T-cell (primary cell): ENCODE data around the gene NT5C2. TPM values are rescaled to one million over a fixed set of nuclear protein-coding genes. Genes with fewer than 3 reads are reported as not detected.
A peak's percentile ranks its signal among the peaks of the same experiment; 100 is the strongest.

Experiments
- ATAC-seq, 4 experiments: fragments of 200-7000 bp in 3 of 4; fragments of 150-1000 bp in 1 of 4; cut with Tn5 transposase; replicated peaks in 1 of 4; 1 replicate in 3 of 4; 2 replicates in 1 of 4; pipeline ENCODE4 v1.10.0; 2021; ENCODE audit warnings: moderate library complexity in 3 of 4, mild to moderate bottlenecking in 2 of 4, moderate number of reproducible peaks in 1 of 4
- CTCF ChIA-PET, 2 donors: fragments of 300-600 bp; sonication (Branson Sonifier 250); formaldehyde crosslinking; loops; one replicate each; lab custom pipeline; 2022; ENCODE audit warnings: antibody characterized with exemption in 2 of 2; lab: Charles Lee
- POLR2A ChIA-PET, 2 donors: fragments of 300-600 bp; sonication (Branson Sonifier 250); formaldehyde crosslinking; loops; one replicate each; lab custom pipeline; 2022; ENCODE audit warnings: antibody characterized with exemption in 2 of 2; lab: Charles Lee
- DNase-seq, 35 experiments: peaks; one replicate each; pipeline versions ENCODE4 v3.0.0 to v3.0.0-alpha.2; 2013 to 2023
- H3K27ac ChIP-seq: one replicate; pipeline ENCODE4 v1.5.1; 2013; ENCODE audit warnings: low read length
- H3K27me3 ChIP-seq, 2 experiments: replicated peaks in 1 of 2; 1 replicate in 1 of 2; 2 replicates in 1 of 2; pipeline versions ENCODE4 v1.6.1 to v1.7.0; 2013; ENCODE audit warnings: low read length in 1 of 2, mixed read lengths in 1 of 2; ENCODE audit not compliant: control insufficient read depth in 2 of 2, insufficient read depth in 2 of 2; ENCODE audit errors: extremely low read depth in 1 of 2
- H3K36me3 ChIP-seq, 2 donors: 1 replicate in 1 of 2; 2 replicates in 1 of 2; pipeline versions ENCODE4 v1.6.1 to v1.7.0; 2013; ENCODE audit warnings: low read length in 1 of 2; ENCODE audit not compliant: control insufficient read depth in 2 of 2, insufficient read depth in 1 of 2; ENCODE audit errors: extremely low read depth in 1 of 2
- H3K4me1 ChIP-seq, 2 experiments: 1 replicate in 1 of 2; 2 replicates in 1 of 2; pipeline versions ENCODE4 v1.6.1 to v1.7.0; 2013; ENCODE audit warnings: low read length in 2 of 2, mixed read lengths in 1 of 2; ENCODE audit not compliant: insufficient read depth in 2 of 2, control insufficient read depth in 1 of 2; ENCODE audit errors: extremely low read depth in 1 of 2
- H3K4me3 ChIP-seq, 2 donors: 1 replicate in 1 of 2; 2 replicates in 1 of 2; pipeline versions ENCODE4 v1.5.1 to v1.7.0; 2013; ENCODE audit warnings: mild to moderate bottlenecking in 2 of 2, low read length in 1 of 2, moderate library complexity in 1 of 2; ENCODE audit not compliant: control insufficient read depth in 1 of 2; ENCODE audit errors: extremely low read depth in 1 of 2
- H3K9me3 ChIP-seq: 2 replicates; pipeline ENCODE4 v1.7.0; 2013
- H3K27ac Mint-ChIP-seq, 2 donors: one replicate each; pipeline ENCODE4 v1.8.0; 2020 to 2021; ENCODE audit warnings: mild to moderate bottlenecking in 2 of 2, mixed read lengths in 2 of 2
- H3K27me3 Mint-ChIP-seq, 2 donors: one replicate each; pipeline ENCODE4 v1.8.0; 2021 to 2022; ENCODE audit warnings: mixed read lengths in 2 of 2
- H3K36me3 Mint-ChIP-seq: one replicate; pipeline ENCODE4 v1.8.0; 2021; ENCODE audit warnings: mixed read lengths
- H3K4me1 Mint-ChIP-seq, 3 donors: one replicate each; pipeline ENCODE4 v1.8.0; 2020 to 2022; ENCODE audit warnings: mixed read lengths in 3 of 3, mild to moderate bottlenecking in 1 of 3
- H3K4me3 Mint-ChIP-seq, 3 donors: one replicate each; pipeline ENCODE4 v1.8.0; 2020 to 2022; ENCODE audit warnings: mild to moderate bottlenecking in 3 of 3, mixed read lengths in 3 of 3, moderate library complexity in 3 of 3
- H3K9me3 Mint-ChIP-seq, 3 donors: one replicate each; pipeline ENCODE4 v1.8.0; 2020 to 2022; ENCODE audit warnings: mixed read lengths in 3 of 3
- WGBS: methylation state at CpG from one replicate; pipeline ENCODE4 v1.1.5; 2013; ENCODE audit warnings: missing lambda C conversion rate; ENCODE audit not compliant: insufficient coverage; 5-methylcytosine and 5-hydroxymethylcytosine counted together
- total RNA-seq, 35 experiments: library from RNA in 6 of 35; stranded (reverse) in 6 of 35; fragments of 120-200 nt in 1 of 35; gene quantifications; one replicate each; pipeline versions ENCODE4 v1.2.1 to v1.2.4 and lab custom pipeline; 2013 to 2026

NT5C2 gene
- total RNA-seq (10 to 100 TPM; 49.7 to 63.5 (median 54.0) TPM), total RNA-seq (lab: John Stamatoyannopoulos, UW) (40.8 to 103 (median 62.8) reads per million in 29 experiments)
- total RNA-seq (2013): 53.4 TPM

DNA sequence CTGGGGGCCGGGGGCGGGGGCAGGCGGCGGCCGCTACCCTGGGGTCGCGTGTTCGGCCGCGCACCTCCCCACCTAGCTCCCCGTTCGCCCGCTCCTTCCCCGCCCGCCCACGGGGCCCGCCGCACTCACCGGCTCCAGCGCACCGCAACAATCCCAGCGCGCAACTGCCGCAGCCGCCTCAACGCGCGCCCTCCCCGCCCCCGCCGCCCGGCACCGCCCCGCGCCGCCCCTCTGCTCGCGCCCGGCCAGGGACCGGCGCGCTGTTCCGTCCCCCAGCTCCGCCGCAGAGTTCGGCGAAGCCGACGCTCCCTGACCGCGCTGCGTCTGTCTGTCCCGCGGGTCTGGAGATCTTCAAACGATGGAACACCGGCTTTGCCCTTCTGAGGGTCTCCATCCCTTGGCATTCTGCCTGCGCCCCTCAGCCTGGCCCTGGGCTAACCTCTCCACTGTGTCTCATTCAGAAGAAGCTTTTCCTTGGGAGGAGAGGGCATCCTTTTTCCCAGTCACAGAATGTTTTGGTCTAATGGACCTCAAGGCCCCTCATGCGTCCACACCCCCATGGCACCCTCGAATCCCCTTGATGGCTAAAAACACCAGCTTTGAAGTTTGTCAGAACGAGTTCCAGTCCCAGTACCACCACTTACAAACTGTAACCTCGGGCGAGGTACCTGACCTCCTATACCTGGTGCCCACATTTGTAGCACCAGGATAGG lies at the start of gene NT5C2:
Gene NT5C2, minus strand, starts transcription at position 166 of the 713 bp plus-strand sequence. CDS start 18,314 bp downstream, outside the sequence.
- Mint-ChIP-seq H3K27ac (peak within 1 kb of the TSS; percentile 82 to 98), H3K36me3 (peaks cover 9% of the 10 kb centered on the region), H3K4me1 (peaks cover 33 to 44% (median 44%) of the 10 kb centered on the region in 3 donors), H3K4me3 (peak within 1 kb of the TSS; percentile 97 to 99 (median 99)), H3K27me3 (no peaks in the 10 kb centered on the region), H3K9me3 (no peaks in the 10 kb centered on the region)
- Histone ChIP-seq H3K4me1 (peaks cover 17 to 21% of the 10 kb centered on the region in 2 experiments), H3K36me3 (no peaks in the 10 kb centered on the region), H3K4me3 (peak within 1 kb of the TSS; percentile 91 to 93), H3K9me3 (no peaks in the 10 kb centered on the region), H3K27me3 (no peaks in the 10 kb centered on the region), H3K27ac (peak within 1 kb of the TSS; percentile 85)
- DNase-seq (peak; percentile 44 to 85 (median 69)), ATAC-seq (peak; percentile 89 to 92 (median 90))
- WGBS: 1% methylated on average over 58 of the region's 62 CpGs
- ChIA-PET CTCF (interaction anchor here (0.5 to 1.0 kb wide), 3 partner anchors 10 to 54 kb away, joined by 3 read pairs; no protein-coding TSS in a partner anchor), POLR2A (interaction anchor here in 1 of 2 donors (0.6 to 0.9 kb wide), 2 partner anchors 10 kb away, joined by 3 to 5 read pairs; no protein-coding TSS in a partner anchor)

- H3K36me3 Mint-ChIP-seq: no peaks in the 10 kb centered on the region
- Histone ChIP-seq H3K27me3 (peaks cover 0 to 10% of the 10 kb centered on the region in 2 experiments), H3K36me3 (no peaks in the 10 kb centered on the region), H3K4me1 (peaks cover 0 to 5% of the 10 kb centered on the region in 2 experiments), H3K27ac (no peak overlapping the region), H3K9me3 (no peaks in the 10 kb centered on the region), H3K4me3 (no peak overlapping the region)
- peak in 1 of 4 experiments; percentile 50 for ATAC-seq
- H3K4me3 Mint-ChIP-seq: no peak overlapping the region
- peak in 1 of 35 experiments; percentile 1 for DNase-seq
- no peak overlapping the region for H3K27ac Mint-ChIP-seq
- ChIA-PET POLR2A (no interaction called here), CTCF (interaction anchor here (0.6 to 1.2 kb wide), 2 partner anchors 15 to 407 kb away, joined by 3 read pairs; no protein-coding TSS in a partner anchor)
- no peaks in the 10 kb centered on the region for H3K27me3 Mint-ChIP-seq
- WGBS: 61% methylated on average over 2 of the region's 7 CpGs
- H3K4me1 Mint-ChIP-seq: peaks cover 6 to 10% (median 7%) of the 10 kb centered on the region in 3 donors
- H3K9me3 Mint-ChIP-seq: no peaks in the 10 kb centered on the region
These were observed 48.4 kb upstream of the NT5C2 start for GRCh38 chr10:103241262-103242011.

DNA sequence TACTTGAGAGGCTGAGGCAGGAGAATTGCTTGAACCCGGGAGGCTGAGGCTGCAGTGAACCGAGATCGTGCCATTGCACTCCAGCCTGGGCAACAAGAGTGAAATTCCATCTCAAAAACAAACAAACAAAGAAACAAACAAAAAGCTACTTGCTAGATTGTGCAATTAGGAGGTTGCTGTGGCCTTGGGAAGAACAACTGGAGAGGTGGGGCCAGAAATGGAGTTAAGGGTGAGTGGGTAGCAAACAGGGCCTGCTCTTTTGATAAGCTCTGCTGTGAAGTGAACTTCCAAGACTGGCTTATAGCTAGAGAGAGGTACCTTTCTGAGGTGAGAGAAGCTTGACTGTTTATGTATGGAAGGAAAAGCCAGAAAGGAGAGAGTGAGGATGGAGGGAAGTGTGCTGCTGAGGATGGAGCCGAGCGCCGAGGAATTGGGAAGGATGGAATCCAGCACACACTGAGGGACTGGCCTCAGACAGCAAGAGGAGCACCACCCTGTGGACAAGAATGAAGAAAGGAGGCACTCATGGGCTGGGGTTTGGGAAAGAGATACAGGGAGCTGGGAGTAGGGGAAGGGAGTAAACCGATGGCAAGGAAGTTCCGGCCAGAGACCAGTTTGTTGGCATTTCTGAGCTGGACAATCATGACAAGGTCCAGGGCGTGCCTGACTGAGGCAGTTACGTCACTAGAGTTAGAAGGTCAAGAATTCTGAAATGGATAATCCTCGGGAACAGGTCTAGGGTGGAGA lies 45.6 kb upstream of the NT5C2 start:
- H3K36me3 ChIP-seq: no peaks in the 10 kb centered on the region
- ATAC-seq: no peak
- no peak for DNase-seq
- no peak overlapping the region for H3K27ac ChIP-seq
- 95% methylated on average over 6 of the region's 11 CpGs for WGBS
- H3K4me3 Mint-ChIP-seq: no peak overlapping the region
- no peaks in the 10 kb centered on the region for H3K9me3 Mint-ChIP-seq
- no peak overlapping the region for H3K4me3 ChIP-seq
- no peaks in the 10 kb centered on the region for H3K9me3 ChIP-seq
- no peaks in the 10 kb centered on the region for H3K27me3 Mint-ChIP-seq
- peaks cover 6 to 7% (median 6%) of the 10 kb centered on the region in 3 donors for H3K4me1 Mint-ChIP-seq
- ChIA-PET CTCF (interaction anchor here (0.6 to 1.5 kb wide), 5 partner anchors 9 to 898 kb away, joined by 5 to 6 read pairs (median 5); no protein-coding TSS in a partner anchor), POLR2A (interaction anchor here (0.7 to 0.8 kb wide), 2 partner anchors 121 to 1124 kb away, joined by 4 to 6 read pairs; no protein-coding TSS in a partner anchor)
- peaks cover 0 to 5% of the 10 kb centered on the region in 2 experiments for H3K4me1 ChIP-seq
- no peaks in the 10 kb centered on the region for H3K36me3 Mint-ChIP-seq
- H3K27ac Mint-ChIP-seq: no peak overlapping the region
- H3K27me3 ChIP-seq: no peaks in the 10 kb centered on the region

- no peak for ATAC-seq
- H3K27ac ChIP-seq: no peak overlapping the region
- peaks cover 0 to 5% of the 10 kb centered on the region in 2 experiments for H3K4me1 ChIP-seq
- no peaks in the 10 kb centered on the region for H3K9me3 ChIP-seq
- no peaks in the 10 kb centered on the region for H3K27me3 ChIP-seq
- no peak overlapping the region for H3K4me3 ChIP-seq
- no peak overlapping the region for H3K4me3 Mint-ChIP-seq
- H3K27me3 Mint-ChIP-seq: no peaks in the 10 kb centered on the region
- H3K27ac Mint-ChIP-seq: no peak overlapping the region
- ChIA-PET POLR2A (interaction anchor here in 1 of 2 donors (0.7 kb wide), 1 partner anchor 848 kb away, joined by 7 read pairs; no protein-coding TSS in a partner anchor), CTCF (no interaction called here)
- no peaks in the 10 kb centered on the region for H3K36me3 ChIP-seq
- no peaks in the 10 kb centered on the region for H3K9me3 Mint-ChIP-seq
- 100% methylated on average over 1 of the region's 2 CpGs for WGBS
- peaks cover 6 to 9% (median 7%) of the 10 kb centered on the region in 3 donors for H3K4me1 Mint-ChIP-seq
- DNase-seq: no peak
- H3K36me3 Mint-ChIP-seq: no peaks in the 10 kb centered on the region
These were observed 42.7 kb upstream of the NT5C2 start for GRCh38 chr10:103235775-103236174.

GRCh38 chr10:103232772-103233488 lies 39.9 kb upstream of the NT5C2 start:
- H3K36me3 Mint-ChIP-seq: no peaks in the 10 kb centered on the region
- Histone ChIP-seq H3K9me3 (no peaks in the 10 kb centered on the region), H3K4me1 (no peaks in the 10 kb centered on the region), H3K4me3 (no peak overlapping the region), H3K27ac (no peak overlapping the region), H3K27me3 (no peaks in the 10 kb centered on the region), H3K36me3 (no peaks in the 10 kb centered on the region)
- DNase-seq: no peak
- H3K4me3 Mint-ChIP-seq: no peak overlapping the region
- no peak overlapping the region for H3K27ac Mint-ChIP-seq
- ChIA-PET POLR2A (no interaction called here), CTCF (no interaction called here)
- no peaks in the 10 kb centered on the region for H3K9me3 Mint-ChIP-seq
- peaks cover 0 to 2% (median 0%) of the 10 kb centered on the region in 3 donors for H3K4me1 Mint-ChIP-seq
- WGBS: 33% methylated on average over 3 of the region's 7 CpGs
- no peaks in the 10 kb centered on the region for H3K27me3 Mint-ChIP-seq
- no peak for ATAC-seq
